SK-N-SH (cell line): ENCODE data around the gene SUPT5H. TPM values are rescaled to one million over a fixed set of nuclear protein-coding genes. Genes with fewer than 3 reads are reported as not detected.

Source experiments
- CTCF ChIA-PET: fragments of 300-600, 350-600 bp; formaldehyde crosslinking; extraction: SDS; loops from one replicate; lab custom pipeline; 2021; lab: Yijun Ruan, JAX
- POLR2A ChIA-PET: fragments of 350-600 bp; sonication (Branson Sonifier 250); formaldehyde crosslinking; extraction: SDS; loops from one replicate; lab custom pipeline; 2020; ENCODE audit warnings: antibody characterized with exemption, inconsistent platforms; lab: Yijun Ruan, JAX
- DNase-seq: peaks from one replicate; pipeline ENCODE4 v3.0.0; 2012
- H2AFZ ChIP-seq: fragments of 200-600 bp; sonication (generic); 2 replicates; pipeline ENCODE4 v1.8.1; 2016; ENCODE audit warnings: antibody characterized with exemption, mild to moderate bottlenecking, low read depth
- H3F3A ChIP-seq: fragments of 200-600 bp; sonication (generic); replicated peaks from 2 replicates; pipeline ENCODE3; 2016; ENCODE audit warnings: antibody characterized with exemption, mild to moderate bottlenecking; ENCODE audit not compliant: insufficient read depth
- H3K27ac ChIP-seq, 2 experiments: fragments of 200-500 bp in 1 of 2; fragments of 200-600 bp in 1 of 2; sonication (Bioruptor generic) in 1 of 2; sonication (generic), shearing (Covaris generic) in 1 of 2; 2 replicates each; pipeline versions ENCODE4 v1.5.1 to v1.6.1; 2014 to 2016; ENCODE audit warnings: low read depth in 2 of 2, inconsistent platforms in 1 of 2, low read length in 1 of 2, mild to moderate bottlenecking in 1 of 2, mixed read lengths in 1 of 2
- H3K27me3 ChIP-seq: fragments of 200-600 bp; sonication (generic), shearing (Covaris generic); 2 replicates; pipeline ENCODE4 v1.6.1; 2016; ENCODE audit warnings: mixed run types; ENCODE audit not compliant: insufficient read depth
- H3K36me3 ChIP-seq, 2 experiments: fragments of 200-500 bp in 1 of 2; fragments of 200-600 bp in 1 of 2; sonication (Bioruptor generic) in 1 of 2; sonication (generic) in 1 of 2; replicated peaks in 1 of 2; 2 replicates each; pipeline versions ENCODE3 to v1.5.1; 2014 to 2016; ENCODE audit warnings: low read length in 1 of 2, mild to moderate bottlenecking in 1 of 2; ENCODE audit not compliant: insufficient read depth in 2 of 2, control insufficient read depth in 1 of 2
- H3K4me1 ChIP-seq, 2 experiments: fragments of 200-500 bp in 1 of 2; fragments of 200-600 bp in 1 of 2; sonication (Bioruptor generic) in 1 of 2; sonication (generic), shearing (Covaris generic) in 1 of 2; 2 replicates each; pipeline versions ENCODE4 v1.5.1 to v1.6.1; 2014 to 2016; ENCODE audit warnings: low read depth in 1 of 2, low read length in 1 of 2, mixed run types in 1 of 2; ENCODE audit not compliant: insufficient read depth in 2 of 2, control insufficient read depth in 1 of 2
- H3K4me2 ChIP-seq: fragments of 200-600 bp; sonication (generic), shearing (Covaris generic); 2 replicates; pipeline ENCODE4 v1.6.1; 2017; ENCODE audit warnings: mixed run types
- H3K4me3 ChIP-seq, 2 experiments: fragments of 200-500 bp in 1 of 2; fragments of 200-600 bp in 1 of 2; sonication (Bioruptor generic) in 1 of 2; sonication (generic), shearing (Covaris generic) in 1 of 2; 2 replicates each; pipeline versions ENCODE4 v1.5.1 to v1.8.1; 2014 to 2016; ENCODE audit warnings: low read depth in 2 of 2, inconsistent platforms in 1 of 2, low read length in 1 of 2, mild to moderate bottlenecking in 1 of 2, mixed read lengths in 1 of 2, moderate library complexity in 1 of 2
- H3K79me2 ChIP-seq: fragments of 200-600 bp; sonication (generic); 2 replicates; pipeline ENCODE4 v1.8.1; 2017; ENCODE audit warnings: mild to moderate bottlenecking; ENCODE audit not compliant: insufficient read depth
- H3K9ac ChIP-seq: fragments of 200-600 bp; sonication (generic); 2 replicates; pipeline ENCODE4 v1.6.1; 2017; ENCODE audit warnings: mixed run types
- H3K9me2 ChIP-seq: fragments of 200-600 bp; sonication (generic); 2 replicates; pipeline ENCODE4 v1.6.1; 2017; ENCODE audit warnings: mixed run types
- H3K9me3 ChIP-seq: fragments of 200-600 bp; sonication (generic); 2 replicates; pipeline ENCODE4 v1.6.1; 2017; ENCODE audit warnings: mixed run types, mild to moderate bottlenecking, moderate library complexity
- H4K20me1 ChIP-seq: fragments of 200-600 bp; sonication (generic); 2 replicates; pipeline ENCODE4 v1.6.1; 2017; ENCODE audit warnings: mild to moderate bottlenecking, mixed run types; ENCODE audit not compliant: insufficient read depth
- FOXM1 ChIP-seq: IDR thresholded peaks from 2 replicates; pipeline ENCODE4 v1.4.0; 2012; ENCODE audit warnings: low read depth, mild to moderate bottlenecking
- GATA2 ChIP-seq: sonication (generic); formaldehyde crosslinking; IDR thresholded peaks from 2 replicates; pipeline ENCODE4 v1.5.0; 2020; ENCODE audit warnings: mild to moderate bottlenecking, missing genetic modification reagents
- JUND ChIP-seq: IDR thresholded peaks from 2 replicates; pipeline ENCODE4 v1.4.0; 2012
- MXI1 ChIP-seq: IDR thresholded peaks from 2 replicates; pipeline ENCODE4 v1.6.1; 2012; ENCODE audit warnings: mild to moderate bottlenecking, low read depth, low read length, improper control_type of control experiment
- NFIC ChIP-seq: IDR thresholded peaks from 2 replicates; pipeline ENCODE4 v1.4.0; 2012; ENCODE audit warnings: borderline replicate concordance
- RAD21 ChIP-seq: IDR thresholded peaks from 2 replicates; pipeline ENCODE4 v1.6.1; 2012; ENCODE audit warnings: mild to moderate bottlenecking, low read length
- RFX5 ChIP-seq: IDR thresholded peaks from 2 replicates; pipeline ENCODE4 v1.6.1; 2012; ENCODE audit warnings: mild to moderate bottlenecking, improper control_type of control experiment, low read length
- TCF12 ChIP-seq: IDR thresholded peaks from 2 replicates; pipeline ENCODE4 v1.4.0; 2012
- YY1 ChIP-seq: IDR thresholded peaks from 2 replicates; pipeline ENCODE4 v1.4.0; 2012; ENCODE audit warnings: low read depth, mild to moderate bottlenecking
- WGBS: methylation state at CpG from one replicate; pipeline ENCODE4 v1.1.6; 2017; ENCODE audit warnings: low lambda C conversion rate; 5-methylcytosine and 5-hydroxymethylcytosine counted together
- polyA plus RNA-seq, 3 experiments: library from polyadenylated mRNA; depleted of rRNA; stranded (reverse); fragments of >200 nt; gene quantifications; 2 replicates each; pipeline ENCODE4 v1.2.3, GENCODE V29; 2012
- TF ChIP-seq, protein P1 (sequence below): IDR thresholded peaks from 2 replicates; pipeline ENCODE4; 2012
- TF ChIP-seq, protein P2 (sequence below): IDR thresholded peaks from 2 replicates; pipeline ENCODE4 v1.4.0; 2012; ENCODE audit warnings: low read depth, borderline replicate concordance
- TF ChIP-seq, protein P3 (sequence below): IDR thresholded peaks from 2 replicates; pipeline ENCODE4 v1.4.0; 2012; ENCODE audit warnings: low read depth, borderline replicate concordance

Gene SUPT5H
- polyA plus RNA-seq, 1 of the 3 experiments (the other 2 are of a cell fraction), result 137 TPM

- Histone ChIP-seq H4K20me1 (no peaks in the 10 kb centered on the region), H3F3A (peaks cover 50% of the 10 kb centered on the region), H3K9me3 (no peaks in the 10 kb centered on the region), H3K4me3 (no peak overlapping the region), H3K27ac (peak overlapping the region; percentile 31 to 100; a peak in 3 of 4 replicates), H3K4me2 (peak overlapping the region; percentile 98; the same call in 1 of the 2 replicates), H3K9ac (peak overlapping the region; percentile 97; the same call in 1 of the 2 replicates), H2AFZ (no peak overlapping the region), H3K36me3 (no peaks in the 10 kb centered on the region), H3K4me1 (peaks cover 19 to 36% of the 10 kb centered on the region in 2 experiments; a peak in 3 of 4 replicates), H3K27me3 (no peaks in the 10 kb centered on the region), H3K79me2 (0 out of 2 replicates have a peak, but pooled peaks cover 4% of the 10 kb centered on the region), H3K9me2 (no peaks in the 10 kb centered on the region)
- peak; percentile 47; the same call in 1 of the 2 replicates for TF ChIP-seq JUND
- TF ChIP-seq MXI1, result no peak
- no peak for DNase-seq
- ChIA-PET CTCF (interaction anchor here (2.0 to 6.5 kb wide), 2 partner anchors 10 to 11 kb away, joined by 9 to 106 read pairs; partner anchors contain the start of genes MED29, PAF1 and PLEKHG2), POLR2A (interaction anchor here (1.6 to 2.3 kb wide), 2 partner anchors 10 to 34 kb away, joined by 3 to 11 read pairs; partner anchors contain the start of genes MED29 and PAF1)
- WGBS, result 36% methylated on average over 2 of the region's 4 CpGs
These were observed 44.3 kb upstream of the SUPT5H start for GRCh38 chr19:39401070-39401548.

- POLR2A ChIA-PET, result interaction anchor here (1.6 to 2.3 kb wide), 2 partner anchors 10 to 33 kb away, joined by 3 to 11 read pairs; partner anchors contain the start of genes MED29 and PAF1
These were observed 43.6 kb upstream of the SUPT5H start for GRCh38 chr19:39401549-39402345.

DNA sequence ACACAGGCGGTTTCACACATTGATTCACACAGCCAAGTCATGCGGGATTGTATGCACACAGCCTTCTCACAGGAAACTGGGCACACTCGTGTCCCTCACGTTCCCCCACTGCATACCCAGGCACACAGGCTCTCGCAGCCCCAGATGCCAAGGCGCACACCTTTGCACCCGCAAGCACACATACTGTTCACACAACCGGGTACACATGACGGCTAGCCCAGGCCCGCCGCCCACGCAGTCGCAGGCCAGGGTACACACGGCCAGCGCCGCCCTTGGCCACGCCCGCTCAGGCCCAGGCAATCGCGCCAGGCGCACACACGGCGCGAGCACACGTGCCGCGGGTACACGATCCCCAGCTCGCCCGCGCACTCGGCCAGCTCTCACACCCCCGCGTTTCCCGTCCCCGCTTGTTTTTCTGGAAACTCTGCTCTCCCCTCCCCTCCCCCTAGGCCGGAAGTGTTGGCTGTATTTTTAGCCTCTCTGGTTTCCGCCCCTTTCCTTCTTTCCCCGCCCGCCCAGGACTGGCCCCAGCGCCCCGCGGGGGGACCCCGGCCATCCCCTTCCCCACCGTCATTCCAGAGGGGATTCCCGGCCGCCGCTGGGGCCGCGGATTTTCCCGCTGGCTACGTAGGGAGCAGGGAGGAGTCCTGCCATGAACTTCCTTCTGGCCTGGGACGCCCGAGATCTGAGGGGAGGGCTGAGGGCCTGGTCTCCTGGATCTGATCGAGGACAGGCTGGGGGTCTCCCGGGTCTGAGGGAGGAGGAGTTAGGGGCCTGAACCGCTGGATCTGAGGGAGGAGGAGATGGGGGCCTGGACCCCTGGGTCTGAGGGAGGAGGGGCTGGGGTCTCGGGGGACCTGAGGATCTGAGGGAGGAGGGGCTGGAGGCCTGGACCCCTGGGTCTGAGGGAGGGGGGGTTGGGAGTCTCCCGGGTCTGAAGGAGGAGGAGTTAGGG, 42.8 kb upstream of the SUPT5H start:
- no peaks in the 10 kb centered on the region for H3K9me3 ChIP-seq
- ChIA-PET CTCF (interaction anchor here (0.9 to 6.5 kb wide), 4 partner anchors 9 to 444 kb away, joined by 3 to 106 read pairs (median 6); partner anchors contain the start of genes FBL, MED29, PAF1 and PLEKHG2), POLR2A (interaction anchor here (0.6 to 2.3 kb wide), 2 partner anchors 11 to 38 kb away, joined by 3 to 11 read pairs; partner anchors contain the start of genes MED29 and PAF1)
- peak overlapping the region; percentile 77 to 100 for H3K27ac ChIP-seq
- H3K4me2 ChIP-seq, result peak overlapping the region; percentile 98
- H2AFZ ChIP-seq, result peak overlapping the region; percentile 43; the same call in 1 of the 2 replicates
- H3K9me2 ChIP-seq, result no peaks in the 10 kb centered on the region
- no peaks in the 10 kb centered on the region for H3K27me3 ChIP-seq
- no peaks in the 10 kb centered on the region for H3K36me3 ChIP-seq
- 6% methylated on average over 42 of the region's 59 CpGs for WGBS
- H3F3A ChIP-seq, result peaks cover 43% of the 10 kb centered on the region
- peaks cover 17 to 36% of the 10 kb centered on the region in 2 experiments; a peak in 3 of 4 replicates for H3K4me1 ChIP-seq
- DNase-seq, result peak; percentile 87
- peaks cover 14% of the 10 kb centered on the region for H3K79me2 ChIP-seq
- peak overlapping the region; percentile 97 for H3K9ac ChIP-seq
- peak overlapping the region; percentile 41 to 54 for H3K4me3 ChIP-seq
- H4K20me1 ChIP-seq, result peaks cover 6% of the 10 kb centered on the region
- TF ChIP-seq GATA2 (CRISPR knock-in tag) (no peak), FOXM1 (no peak), TCF12 (peak; percentile 30; the same call in 1 of the 2 replicates), RAD21 (no peak), RFX5 (no peak), JUND (no peak), NFIC (peak; percentile 34; the same call in 1 of the 2 replicates)
- TF ChIP-seq, protein P1, sequence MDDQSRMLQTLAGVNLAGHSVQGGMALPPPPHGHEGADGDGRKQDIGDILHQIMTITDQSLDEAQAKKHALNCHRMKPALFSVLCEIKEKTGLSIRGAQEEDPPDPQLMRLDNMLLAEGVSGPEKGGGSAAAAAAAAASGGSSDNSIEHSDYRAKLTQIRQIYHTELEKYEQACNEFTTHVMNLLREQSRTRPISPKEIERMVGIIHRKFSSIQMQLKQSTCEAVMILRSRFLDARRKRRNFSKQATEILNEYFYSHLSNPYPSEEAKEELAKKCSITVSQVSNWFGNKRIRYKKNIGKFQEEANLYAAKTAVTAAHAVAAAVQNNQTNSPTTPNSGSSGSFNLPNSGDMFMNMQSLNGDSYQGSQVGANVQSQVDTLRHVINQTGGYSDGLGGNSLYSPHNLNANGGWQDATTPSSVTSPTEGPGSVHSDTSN, result no peak
- TF ChIP-seq, protein P2, sequence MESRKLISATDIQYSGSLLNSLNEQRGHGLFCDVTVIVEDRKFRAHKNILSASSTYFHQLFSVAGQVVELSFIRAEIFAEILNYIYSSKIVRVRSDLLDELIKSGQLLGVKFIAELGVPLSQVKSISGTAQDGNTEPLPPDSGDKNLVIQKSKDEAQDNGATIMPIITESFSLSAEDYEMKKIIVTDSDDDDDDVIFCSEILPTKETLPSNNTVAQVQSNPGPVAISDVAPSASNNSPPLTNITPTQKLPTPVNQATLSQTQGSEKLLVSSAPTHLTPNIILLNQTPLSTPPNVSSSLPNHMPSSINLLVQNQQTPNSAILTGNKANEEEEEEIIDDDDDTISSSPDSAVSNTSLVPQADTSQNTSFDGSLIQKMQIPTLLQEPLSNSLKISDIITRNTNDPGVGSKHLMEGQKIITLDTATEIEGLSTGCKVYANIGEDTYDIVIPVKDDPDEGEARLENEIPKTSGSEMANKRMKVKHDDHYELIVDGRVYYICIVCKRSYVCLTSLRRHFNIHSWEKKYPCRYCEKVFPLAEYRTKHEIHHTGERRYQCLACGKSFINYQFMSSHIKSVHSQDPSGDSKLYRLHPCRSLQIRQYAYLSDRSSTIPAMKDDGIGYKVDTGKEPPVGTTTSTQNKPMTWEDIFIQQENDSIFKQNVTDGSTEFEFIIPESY, result no peak
- TF ChIP-seq, protein P3, sequence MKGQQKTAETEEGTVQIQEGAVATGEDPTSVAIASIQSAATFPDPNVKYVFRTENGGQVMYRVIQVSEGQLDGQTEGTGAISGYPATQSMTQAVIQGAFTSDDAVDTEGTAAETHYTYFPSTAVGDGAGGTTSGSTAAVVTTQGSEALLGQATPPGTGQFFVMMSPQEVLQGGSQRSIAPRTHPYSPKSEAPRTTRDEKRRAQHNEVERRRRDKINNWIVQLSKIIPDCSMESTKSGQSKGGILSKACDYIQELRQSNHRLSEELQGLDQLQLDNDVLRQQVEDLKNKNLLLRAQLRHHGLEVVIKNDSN, result peak; percentile 35; the same call in 1 of the 2 replicates

More at GRCh38 chr19:39401549-39402345, 43.6 kb upstream of the SUPT5H start:
- Histone ChIP-seq H3K4me3 (peak overlapping the region in 1 of 2 experiments; percentile 41; a peak in 1 of 4 replicates), H2AFZ (peak overlapping the region; percentile 43; the same call in 1 of the 2 replicates), H4K20me1 (no peaks in the 10 kb centered on the region; the same call in 1 of the 2 replicates), H3K27me3 (no peaks in the 10 kb centered on the region), H3K4me1 (peaks cover 19 to 36% of the 10 kb centered on the region in 2 experiments; a peak in 3 of 4 replicates), H3K9me2 (no peaks in the 10 kb centered on the region), H3K9me3 (no peaks in the 10 kb centered on the region), H3K27ac (peak overlapping the region; percentile 77 to 100), H3K4me2 (peak overlapping the region; percentile 98), H3K79me2 (peaks cover 5% of the 10 kb centered on the region; the same call in 1 of the 2 replicates), H3K9ac (peak overlapping the region; percentile 97), H3K36me3 (no peaks in the 10 kb centered on the region), H3F3A (peaks cover 48% of the 10 kb centered on the region)
- no peak for DNase-seq
- TF ChIP-seq YY1, result no peak
- CTCF ChIA-PET, result interaction anchor here (0.9 to 6.5 kb wide), 4 partner anchors 10 to 445 kb away, joined by 3 to 106 read pairs (median 6); partner anchors contain the start of genes FBL, MED29, PAF1 and PLEKHG2
- 49% methylated on average over 16 of the region's 25 CpGs for WGBS
